GM12892 (cell line): ENCODE measurements around the gene RAB31.

Experiments
- DNase-seq: peaks from one replicate; pipeline ENCODE4 v3.0.0; 2011; ENCODE audit not compliant: insufficient read length
- FAIRE-seq: peaks from 2 replicates; lab custom pipeline; 2011; peaks lifted over from hg19 to GRCh38; lab: Jason Lieb, UNC
- POLR2A ChIP-seq: IDR thresholded peaks from 2 replicates; pipeline ENCODE4 v1.6.1; 2011; ENCODE audit warnings: low read depth, low read length, control low read depth
- POLR2AphosphoS5 ChIP-seq: IDR thresholded peaks from 2 replicates; pipeline ENCODE4 v1.6.1; 2011; ENCODE audit warnings: low read depth, low read length, control low read depth
- TAF1 ChIP-seq: IDR thresholded peaks from 2 replicates; pipeline ENCODE4 v1.6.1; 2011; ENCODE audit warnings: low read depth, mild to moderate bottlenecking, control low read depth, low read length, borderline replicate concordance

RAB31 gene

GRCh38 chr18:9822587-9823185 is 114.6 kb downstream of the RAB31 start:
- TF ChIP-seq POLR2AphosphoS5 (no peak), POLR2A (no peak), TAF1 (no peak)
- no peak for FAIRE-seq
- no peak for DNase-seq

- DNase-seq (no peak), FAIRE-seq (peak; percentile 27)
- no peak for TF ChIP-seq POLR2A
- TF ChIP-seq POLR2AphosphoS5, result no peak
- no peak for TF ChIP-seq TAF1
Measured at GRCh38 chr18:9823805-9824473, 115.8 kb downstream of the RAB31 start.

- no peak for DNase-seq
- TF ChIP-seq POLR2AphosphoS5, result no peak
- TF ChIP-seq POLR2A, result no peak
- no peak for TF ChIP-seq TAF1
- no peak for FAIRE-seq
Measured at GRCh38 chr18:9824474-9824832, 116.4 kb downstream of the RAB31 start.

- TF ChIP-seq POLR2A (no peak), TAF1 (no peak), POLR2AphosphoS5 (no peak)
- DNase-seq, result no peak
- FAIRE-seq, result no peak
Measured at GRCh38 chr18:9824952-9825371, 116.9 kb downstream of the RAB31 start.

- TF ChIP-seq TAF1, result no peak
- TF ChIP-seq POLR2A, result no peak
- no peak for TF ChIP-seq POLR2AphosphoS5
- FAIRE-seq (no peak), DNase-seq (no peak)
Measured at GRCh38 chr18:9825571-9826073, 117.5 kb downstream of the RAB31 start.

GRCh38 chr18:9826685-9827084 is 118.6 kb downstream of the RAB31 start:
- TF ChIP-seq TAF1 (no peak), POLR2AphosphoS5 (no peak), POLR2A (no peak)
- DNase-seq (no peak), FAIRE-seq (no peak)

- TF ChIP-seq POLR2AphosphoS5 (no peak), POLR2A (no peak), TAF1 (no peak)
- FAIRE-seq, result no peak
- DNase-seq, result no peak
Measured at GRCh38 chr18:9827211-9827792, 119.2 kb downstream of the RAB31 start.

GRCh38 chr18:9827793-9828505 is 119.8 kb downstream of the RAB31 start:
- TF ChIP-seq POLR2A (no peak), POLR2AphosphoS5 (no peak), TAF1 (no peak)
- DNase-seq (no peak), FAIRE-seq (no peak)

GRCh38 chr18:9828506-9829396 is 120.7 kb downstream of the RAB31 start:
- TF ChIP-seq TAF1 (no peak), POLR2AphosphoS5 (no peak), POLR2A (no peak)
- FAIRE-seq (no peak), DNase-seq (no peak)

- FAIRE-seq (no peak), DNase-seq (no peak)
- no peak for TF ChIP-seq TAF1
- TF ChIP-seq POLR2AphosphoS5, result no peak
- no peak for TF ChIP-seq POLR2A
Measured at GRCh38 chr18:9829397-9829712, 121.3 kb downstream of the RAB31 start.
